HepG2 (cell line): ENCODE results near the gene ZIC4. TPM values are rescaled to one million over a fixed set of nuclear protein-coding genes. Genes with fewer than 3 reads are reported as not detected.

Source experiments
- ATAC-seq: fragments of 200-7000 bp; cut with Tn5 transposase; 3 replicates; pipeline ENCODE4 v1.9.1; 2020; ENCODE audit warnings: mild to moderate bottlenecking, moderate library complexity
- BruUV-seq: library from RNA; stranded (reverse); fragments of 400-500 nt; replicated peaks from 2 replicates; lab custom pipeline; 2021; lab: Mats Ljungman, UMichigan
- CTCF ChIA-PET: fragments of 300-600 bp; formaldehyde crosslinking; extraction: SDS; loops from one replicate; lab custom pipeline; 2021; ENCODE audit warnings: low total read pairs, inconsistent platforms, low intra/inter-chr PET ratio; lab: Yijun Ruan, JAX
- POLR2A ChIA-PET: fragments of 350-600 bp; sonication (Branson Sonifier 250); formaldehyde crosslinking; loops from one replicate; lab custom pipeline; 2020; ENCODE audit warnings: antibody characterized with exemption, inconsistent platforms; lab: Yijun Ruan, JAX
- DNase-seq: peaks from one replicate; pipeline ENCODE4 v3.0.0-alpha.2; 2015; ENCODE audit warnings: low spot score
- FAIRE-seq: peaks from 3 replicates; lab custom pipeline; 2011; peaks lifted over from hg19 to GRCh38; lab: Jason Lieb, UNC
- H2AFZ ChIP-seq: one replicate; pipeline ENCODE4 v1.6.1; 2011; ENCODE audit warnings: low read length, inconsistent platforms
- H3K27ac ChIP-seq: fragments of 300-600 bp; 3 replicates; pipeline ENCODE4 v1.8.0; 2011; ENCODE audit warnings: mixed run types, mild to moderate bottlenecking, mixed read lengths, low read length, inconsistent platforms; ENCODE audit not compliant: insufficient read depth; ENCODE audit errors: extremely low read length
- H3K27me3 ChIP-seq, 2 experiments: fragments of 200-600 bp in 1 of 2; 2 replicates in 1 of 2; 3 replicates in 1 of 2; pipeline versions ENCODE4 v1.6.0 to v1.8.0; 2011; ENCODE audit warnings: low read length in 2 of 2, mild to moderate bottlenecking in 2 of 2, moderate library complexity in 2 of 2, inconsistent platforms in 1 of 2; ENCODE audit not compliant: insufficient read depth in 2 of 2, control insufficient read depth in 1 of 2
- H3K36me3 ChIP-seq, 2 experiments: fragments of 200-600 bp in 1 of 2; replicated peaks in 1 of 2; 2 replicates in 1 of 2; 3 replicates in 1 of 2; pipeline versions ENCODE4 v1.5.1 to v1.8.0; 2011; ENCODE audit warnings: low read length in 2 of 2, inconsistent platforms in 1 of 2; ENCODE audit not compliant: insufficient read depth in 2 of 2, control insufficient read depth in 1 of 2
- H3K4me1 ChIP-seq: 2 replicates; pipeline ENCODE4 v1.5.1; 2012; ENCODE audit warnings: low read length, inconsistent platforms; ENCODE audit not compliant: insufficient read depth
- H3K4me2 ChIP-seq: 2 replicates; pipeline ENCODE4 v1.6.0; 2011; ENCODE audit warnings: low read depth, low read length, inconsistent platforms
- H3K4me3 ChIP-seq, 3 experiments: fragments of 200-600 bp in 1 of 3; sonication (generic), shearing (Covaris generic) in 1 of 3; replicated peaks in 1 of 3; 2 replicates each; pipeline ENCODE4 v1.5.1; 2011 to 2016; ENCODE audit warnings: low read length in 3 of 3, inconsistent platforms in 2 of 3, low read depth in 2 of 3, mild to moderate bottlenecking in 2 of 3, control low read depth in 1 of 3, mixed read lengths in 1 of 3; ENCODE audit not compliant: insufficient read depth in 1 of 3
- H3K79me2 ChIP-seq: one replicate; pipeline ENCODE4 v1.6.1; 2011; ENCODE audit warnings: low read length, inconsistent platforms; ENCODE audit not compliant: insufficient read depth
- H3K9ac ChIP-seq: 2 replicates; pipeline ENCODE4 v1.6.0; 2011; ENCODE audit warnings: mild to moderate bottlenecking, low read depth, low read length, inconsistent platforms; ENCODE audit not compliant: insufficient read depth
- H3K9me3 ChIP-seq: 2 replicates; pipeline ENCODE4 v1.5.1; 2012; ENCODE audit warnings: mild to moderate bottlenecking, low read length
- H4K20me1 ChIP-seq: 2 replicates; pipeline ENCODE4 v1.6.0; 2011; ENCODE audit warnings: inconsistent platforms, mild to moderate bottlenecking, low read length, moderate library complexity; ENCODE audit not compliant: insufficient read depth
- DDIT3 ChIP-seq: sonication (generic); formaldehyde crosslinking; IDR thresholded peaks from 2 replicates; pipeline ENCODE4 v1.4.0; 2020; ENCODE audit warnings: mild to moderate bottlenecking, missing genetic modification reagents
- HNRNPH1 ChIP-seq: fragments of 200-400 bp; formaldehyde crosslinking; optimal IDR thresholded peaks from 2 replicates; pipeline ENCODE3; 2017; ENCODE audit warnings: mild to moderate bottlenecking, low read depth, low read length
- MAFG ChIP-seq: sonication (generic); formaldehyde crosslinking; IDR thresholded peaks from 2 replicates; pipeline ENCODE4 v1.5.1; 2020; ENCODE audit warnings: mild to moderate bottlenecking, missing genetic modification reagents
- MED1 ChIP-seq: sonication (generic); formaldehyde crosslinking; IDR thresholded peaks from 2 replicates; pipeline ENCODE4 v1.4.0; 2020; ENCODE audit warnings: missing genetic modification reagents
- NR2F1 ChIP-seq, 2 experiments: fragments of 450-650 bp in 1 of 2; formaldehyde crosslinking in 1 of 2; IDR thresholded peaks; 2 replicates each; pipeline versions ENCODE4 v1.5.0 to v1.6.1; 2016 to 2020; ENCODE audit warnings: mild to moderate bottlenecking in 1 of 2, missing compliant biosample characterization in 1 of 2, missing genetic modification reagents in 1 of 2, moderate library complexity in 1 of 2
- RARA ChIP-seq: IDR thresholded peaks from 2 replicates; pipeline ENCODE4 v1.6.1; 2016; ENCODE audit warnings: missing genetic modification reagents, missing compliant biosample characterization
- RXRB ChIP-seq: IDR thresholded peaks from 2 replicates; pipeline ENCODE4 v1.6.1; 2016; ENCODE audit warnings: borderline replicate concordance, missing genetic modification reagents, missing compliant biosample characterization
- STAT6 ChIP-seq: sonication (generic); formaldehyde crosslinking; IDR thresholded peaks from 2 replicates; pipeline ENCODE4 v1.4.0; 2020; ENCODE audit warnings: missing genetic modification reagents, mild to moderate bottlenecking, borderline replicate concordance
- TRAFD1 ChIP-seq: sonication (generic); formaldehyde crosslinking; IDR thresholded peaks from 2 replicates; pipeline ENCODE4 v1.5.1; 2020; ENCODE audit warnings: missing genetic modification reagents, mild to moderate bottlenecking, borderline replicate concordance
- UBTF ChIP-seq: sonication (generic); formaldehyde crosslinking; IDR thresholded peaks from 2 replicates; pipeline ENCODE4 v1.4.0; 2020; ENCODE audit warnings: mild to moderate bottlenecking, missing genetic modification reagents
- ZNF235 ChIP-seq: sonication (generic); formaldehyde crosslinking; IDR thresholded peaks from 2 replicates; pipeline ENCODE4 v1.8.1; 2023; ENCODE audit warnings: mild to moderate bottlenecking, missing genetic modification reagents, borderline replicate concordance
- ZNF260 ChIP-seq: sonication (generic); formaldehyde crosslinking; IDR thresholded peaks from 2 replicates; pipeline ENCODE4 v1.4.0; 2020; ENCODE audit warnings: missing genetic modification reagents, low read depth, mild to moderate bottlenecking, borderline replicate concordance
- ZNF3 ChIP-seq: IDR thresholded peaks from 2 replicates; pipeline ENCODE4 v1.7.0; 2017; ENCODE audit warnings: inconsistent platforms
- ZNF777 ChIP-seq: sonication (generic); formaldehyde crosslinking; IDR thresholded peaks from 2 replicates; pipeline ENCODE4 v1.4.0; 2020; ENCODE audit warnings: missing genetic modification reagents
- ZNF788 ChIP-seq: sonication (generic); formaldehyde crosslinking; IDR thresholded peaks from 2 replicates; pipeline ENCODE4 v1.5.0; 2020; ENCODE audit warnings: mild to moderate bottlenecking, missing genetic modification reagents, borderline replicate concordance
- ZNF879 ChIP-seq: sonication (generic); formaldehyde crosslinking; IDR thresholded peaks from 2 replicates; pipeline ENCODE4 v1.8.1; 2023; ENCODE audit warnings: missing genetic modification reagents
- ZSCAN22 ChIP-seq: sonication (generic); formaldehyde crosslinking; IDR thresholded peaks from 2 replicates; pipeline ENCODE4 v1.4.0; 2020; ENCODE audit warnings: mild to moderate bottlenecking, missing genetic modification reagents
- WGBS: methylation state at CpG from one replicate; pipeline ENCODE4 v1.1.6; 2017; ENCODE audit warnings: low lambda C conversion rate; 5-methylcytosine and 5-hydroxymethylcytosine counted together
- in situ Hi-C: cut with HindIII; loops from 2 replicates; pipeline ENCODE4 v1.10.0; 2017; ENCODE audit warnings: low pct_unique_long_range_greater_than_20kb; ENCODE audit not compliant: extremely low pct_ligation_motif_present
- intact Hi-C: fragments of 100-400 bp; cut with micrococcal nuclease; formaldehyde crosslinking; loops from one replicate; pipeline ENCODE4 v1.10.0; 2022; ENCODE audit not compliant: unreplicated experiment
- polyA plus RNA-seq, 8 experiments: library from polyadenylated mRNA; depleted of rRNA in 3 of 8; stranded (reverse) in 7 of 8; unstranded in 1 of 8; fragments of >200 nt; fragmentation: Illumina TruSeq in 4 of 8; extraction: Trizol in 4 of 8; gene quantifications; 2 replicates each; pipeline versions ENCODE4 v1.2.1 to v1.2.3, GENCODE V29; 2011 to 2016; ENCODE audit warnings: low read depth in 4 of 8, missing spikeins in 1 of 8, mixed read lengths in 1 of 8; ENCODE audit not compliant: insufficient read depth in 1 of 8
- total RNA-seq, 5 experiments: library from RNA; depleted of rRNA; stranded (reverse); fragments of >200 nt; fragmentation: Illumina TruSeq; extraction: Trizol; gene quantifications; 2 replicates each; pipeline ENCODE4 v1.2.3, GENCODE V29; 2016; ENCODE audit warnings: low read depth in 1 of 5

The ZIC4 gene
- total and polyA plus RNA-seq, 2 of the 13 experiments (the other 11 are each of a cell fraction or from before 2014, with no cell fraction given) = not detected

GRCh38 chr3:147417551-147418295, 11.4 kb upstream of the ZIC4 start:
- no peak for ATAC-seq
- CTCF ChIA-PET = no interaction called here
- Histone ChIP-seq H3K27me3 (peaks cover 0 to 43% of the 10 kb centered on the region in 2 experiments; a peak in 3 of 5 replicates), H3K9me3 (no peaks in the 10 kb centered on the region), H3K79me2 (no peaks in the 10 kb centered on the region), H3K36me3 (no peaks in the 10 kb centered on the region), H3K27ac (no peak overlapping the region), H2AFZ (no peak overlapping the region), H3K4me1 (no peaks in the 10 kb centered on the region), H4K20me1 (no peaks in the 10 kb centered on the region), H3K9ac (no peak overlapping the region), H3K4me3 (no peak overlapping the region), H3K4me2 (no peak overlapping the region)
- no peak for FAIRE-seq
- no TSS peak for BruUV-seq
- DNase-seq = no peak
- intact Hi-C loops (no loop called here), in situ Hi-C loops (no loop called here)
- WGBS = 24% methylated on average over 7 of the region's 7 CpGs
- POLR2A ChIA-PET = no interaction called here
- TF ChIP-seq TRAFD1 (CRISPR knock-in tag) (no peak), DDIT3 (no peak), ZNF777 (CRISPR knock-in tag) (no peak), ZNF3 (CRISPR knock-in tag) (no peak), RXRB (CRISPR knock-in tag) (no peak), ZNF235 (CRISPR knock-in tag) (no peak), ZNF260 (CRISPR knock-in tag) (no peak), ZNF788 (CRISPR knock-in tag) (no peak), MED1 (CRISPR knock-in tag) (no peak), MAFG (no peak), ZNF879 (CRISPR knock-in tag) (no peak), RARA (CRISPR knock-in tag) (no peak), NR2F1 (CRISPR knock-in tag; IDR thresholded peaks at IDR 0.05) (no peak), STAT6 (CRISPR knock-in tag) (no peak), ZSCAN22 (no peak), HNRNPH1 (no peak), UBTF (CRISPR knock-in tag) (no peak)
